HG03045 (cell line): ENCODE measurements around the gene MYO10.
"Not testable (repeated sequence)": the region's sequence is repeated elsewhere in the genome, so short reads cannot be mapped to it uniquely, and the experiment has no call there.

Source experiments
- ATAC-seq: cut with Tn5 transposase; IDR thresholded peaks from one replicate; pipeline ENCODE4 v1.9.1; 2021; ENCODE audit warnings: mild to moderate bottlenecking, moderate library complexity; ENCODE audit not compliant: unreplicated experiment

MYO10 gene

GRCh38 chr5:16936150-16936988 is at the start of gene MYO10:
Gene MYO10 (minus strand): TSS chr5:16936288. CDS start chr5:16935808, 480 bp downstream.
- ATAC-seq = peak; percentile 46

- ATAC-seq = not testable (repeated sequence)
These were observed 49.2 kb upstream of the MYO10 start for GRCh38 chr5:16985304-16985703.

- ATAC-seq = no peak
These were observed 47.9 kb upstream of the MYO10 start for GRCh38 chr5:16983972-16984371.

GRCh38 chr5:16983022-16983639 is 47.0 kb upstream of the MYO10 start:
- ATAC-seq = no peak

- no peak for ATAC-seq
These were observed 45.6 kb upstream of the MYO10 start for GRCh38 chr5:16981700-16982099.

- no peak for ATAC-seq
These were observed 44.9 kb upstream of the MYO10 start for GRCh38 chr5:16980983-16981382.

GRCh38 chr5:16978296-16978695 is 42.2 kb upstream of the MYO10 start:
- ATAC-seq = no peak

GRCh38 chr5:16976625-16977008 is 40.5 kb upstream of the MYO10 start:
- ATAC-seq = peak; percentile 80

GRCh38 chr5:16975950-16976624 is 40.0 kb upstream of the MYO10 start:
- peak; percentile 71 for ATAC-seq

GRCh38 chr5:16974981-16975380 is 38.9 kb upstream of the MYO10 start:
- ATAC-seq = no peak

- ATAC-seq = no peak
These were observed 34.7 kb upstream of the MYO10 start for GRCh38 chr5:16970826-16971225.

- no peak for ATAC-seq
These were observed 34.2 kb upstream of the MYO10 start for GRCh38 chr5:16970260-16970659.

- no peak for ATAC-seq
These were observed 29.5 kb upstream of the MYO10 start for GRCh38 chr5:16965581-16965980.

- no peak for ATAC-seq
These were observed 27.7 kb upstream of the MYO10 start for GRCh38 chr5:16963821-16964220.

- ATAC-seq = no peak
These were observed 25.0 kb upstream of the MYO10 start for GRCh38 chr5:16961131-16961530.

- no peak for ATAC-seq
These were observed 21.5 kb upstream of the MYO10 start for GRCh38 chr5:16957304-16958196.

GRCh38 chr5:16953729-16954128 is 17.6 kb upstream of the MYO10 start:
- ATAC-seq = no peak

GRCh38 chr5:16952968-16953671 is 17.0 kb upstream of the MYO10 start:
- no peak for ATAC-seq

- no peak for ATAC-seq
These were observed 10.6 kb upstream of the MYO10 start for GRCh38 chr5:16946725-16947124.
